PC-3 (cell line): ENCODE results near the gene OSBPL1A. TPM values are rescaled to one million over a fixed set of nuclear protein-coding genes. Genes with fewer than 3 reads are reported as not detected.

Source experiments
- ATAC-seq: fragments of 200-7000 bp; cut with Tn5 transposase; 2 replicates; pipeline ENCODE4 v1.9.1; 2020; ENCODE audit warnings: mild to moderate bottlenecking, moderate library complexity
- BruUV-seq: library from RNA; stranded (reverse); fragments of 400-500 nt; replicated peaks from 2 replicates; lab custom pipeline; 2021; lab: Mats Ljungman, UMichigan
- CTCF ChIA-PET: fragments of 300-600 bp; sonication (Branson Sonifier 250); formaldehyde crosslinking; loops from one replicate; lab custom pipeline; 2022; ENCODE audit warnings: antibody characterized with exemption; lab: Charles Lee
- POLR2A ChIA-PET: fragments of 300-600 bp; sonication (Branson Sonifier 250); formaldehyde crosslinking; loops from one replicate; lab custom pipeline; 2022; ENCODE audit warnings: antibody characterized with exemption; ENCODE audit not compliant: unreplicated experiment; lab: Charles Lee
- DNase-seq: peaks from one replicate; pipeline ENCODE4 v3.0.0-alpha.2; 2015
- H2AFZ ChIP-seq: fragments of 300-600 bp; sonication (generic); 2 replicates; pipeline ENCODE4 v1.6.0; 2016; ENCODE audit warnings: antibody characterized with exemption, low read length
- H3F3A ChIP-seq: fragments of 300-600 bp; sonication (generic); one replicate; pipeline ENCODE4 v1.6.0; 2017; ENCODE audit warnings: antibody characterized with exemption, low read length, control low read depth, mild to moderate bottlenecking; ENCODE audit not compliant: unreplicated experiment
- H3K27ac ChIP-seq: fragments of 300-600 bp; sonication (generic); 2 replicates; pipeline ENCODE4 v1.5.1; 2016; ENCODE audit warnings: mild to moderate bottlenecking, low read length
- H3K27me3 ChIP-seq: fragments of 300-600 bp; sonication (generic); 2 replicates; pipeline ENCODE4 v1.6.1; 2016; ENCODE audit warnings: low read length, mixed read lengths
- H3K36me3 ChIP-seq: fragments of 300-600 bp; sonication (generic); 2 replicates; pipeline ENCODE4 v1.6.1; 2016; ENCODE audit warnings: low read depth, mixed run types, low read length, mixed read lengths
- H3K4me1 ChIP-seq: fragments of 300-600 bp; sonication (generic); 2 replicates; pipeline ENCODE4 v1.5.1; 2016; ENCODE audit warnings: low read length; ENCODE audit not compliant: insufficient read depth
- H3K4me2 ChIP-seq: fragments of 300-600 bp; sonication (generic); 2 replicates; pipeline ENCODE4 v1.6.0; 2016; ENCODE audit warnings: low read length
- H3K4me3 ChIP-seq: fragments of 300-600 bp; sonication (generic); 2 replicates; pipeline ENCODE4 v1.5.1; 2016; ENCODE audit warnings: mild to moderate bottlenecking, low read length, mixed read lengths
- H3K79me2 ChIP-seq: fragments of 300-600 bp; sonication (generic); 2 replicates; pipeline ENCODE4 v1.6.1; 2017; ENCODE audit warnings: low read length, mixed read lengths
- H3K9ac ChIP-seq: fragments of 300-600 bp; sonication (generic); 2 replicates; pipeline ENCODE4 v1.6.0; 2016; ENCODE audit warnings: mild to moderate bottlenecking, low read length
- H3K9me2 ChIP-seq: fragments of 300-600 bp; sonication (generic); replicated peaks from 2 replicates; pipeline ENCODE4 v1.6.1; 2016; ENCODE audit warnings: mixed run types, low read length, mixed read lengths
- H3K9me3 ChIP-seq: fragments of 300-600 bp; sonication (generic); 2 replicates; pipeline ENCODE4 v1.6.1; 2016; ENCODE audit warnings: low read length, mixed read lengths
- H4K20me1 ChIP-seq: fragments of 300-600 bp; sonication (generic); 2 replicates; pipeline ENCODE4 v1.6.1; 2016; ENCODE audit warnings: low read length, mixed read lengths
- CTCF ChIP-seq: fragments of 300-600 bp; sonication (generic); conservative IDR thresholded peaks from 2 replicates; pipeline ENCODE4 v1.5.1; 2017; ENCODE audit warnings: antibody characterized with exemption, low read depth, mild to moderate bottlenecking, low read length
- EZH2 ChIP-seq: fragments of 300-600 bp; sonication (generic); IDR thresholded peaks from one replicate; pipeline ENCODE4 v1.6.1; 2017; ENCODE audit warnings: antibody characterized with exemption, mild to moderate bottlenecking, low read length; ENCODE audit not compliant: unreplicated experiment
- EZH2phosphoT487 ChIP-seq: fragments of 300-600 bp; sonication (generic); IDR thresholded peaks from 2 replicates; pipeline ENCODE4 v1.6.1; 2018; ENCODE audit warnings: mild to moderate bottlenecking, antibody characterized with exemption, low read length, borderline replicate concordance
- intact Hi-C: fragments of 100-400 bp; cut with micrococcal nuclease; formaldehyde crosslinking; loops from 2 replicates; pipeline ENCODE4 v1.9.0; 2023
- total RNA-seq: library from RNA; depleted of rRNA; stranded (reverse); fragments of >200 nt; gene quantifications from 2 replicates; pipeline ENCODE4 v1.2.3, GENCODE V29; 2014

The OSBPL1A gene
- total RNA-seq, 1 experiment from 2014 or later: 39.7 TPM

GRCh38 chr18:24427484-24427883 lies 29.9 kb upstream of the OSBPL1A start:
- Histone ChIP-seq H3K36me3 (peaks cover 6% of the 10 kb centered on the region; the same call in 1 of the 2 replicates), H3K4me2 (peak overlapping the region; percentile 100), H3K9ac (peak overlapping the region; percentile 99), H3K9me2 (0 out of 2 replicates have a peak, but pooled peaks cover 4% of the 10 kb centered on the region), H3K27me3 (no peaks in the 10 kb centered on the region), H3F3A (no peaks in the 10 kb centered on the region), H3K4me1 (peaks cover 25% of the 10 kb centered on the region), H2AFZ (peak overlapping the region; percentile 100; the same call in 1 of the 2 replicates), H3K27ac (no peak overlapping the region), H4K20me1 (no peaks in the 10 kb centered on the region), H3K4me3 (peak overlapping the region; percentile 97), H3K79me2 (peaks cover 21% of the 10 kb centered on the region), H3K9me3 (no peaks in the 10 kb centered on the region)
- CTCF ChIA-PET: interaction anchor here (0.5 to 0.6 kb wide), 2 partner anchors 60 to 68 kb away, joined by 3 to 4 read pairs; no protein-coding TSS in a partner anchor
- TF ChIP-seq CTCF: no peak
- no peak for TF ChIP-seq EZH2
- TF ChIP-seq EZH2phosphoT487: no peak
- no peak; the same call in 1 of the 2 replicates for ATAC-seq
- intact Hi-C loops: loop anchor here (5.0 kb wide), 1 partner anchor 65 kb away; no protein-coding TSS in a partner anchor
- POLR2A ChIA-PET: no interaction called here
- no TSS peak for BruUV-seq
- peak; percentile 11 for DNase-seq

- Histone ChIP-seq H2AFZ (peak within 1 kb of the TSS; percentile 100), H3K9me2 (0 out of 2 replicates have a peak, but pooled peaks cover 4% of the 10 kb centered on the region), H3K4me1 (peaks cover 25% of the 10 kb centered on the region), H3K4me3 (peak within 1 kb of the TSS; percentile 97), H4K20me1 (no peaks in the 10 kb centered on the region), H3K27me3 (no peaks in the 10 kb centered on the region), H3K36me3 (peaks cover 6% of the 10 kb centered on the region; the same call in 1 of the 2 replicates), H3K27ac (peak within 1 kb of the TSS; percentile 69), H3F3A (no peaks in the 10 kb centered on the region), H3K79me2 (peaks cover 21% of the 10 kb centered on the region), H3K9ac (peak within 1 kb of the TSS; percentile 99), H3K9me3 (no peaks in the 10 kb centered on the region), H3K4me2 (peak within 1 kb of the TSS; percentile 100)
- ChIA-PET CTCF (interaction anchor here (0.5 to 0.6 kb wide), 2 partner anchors 61 to 67 kb away, joined by 3 to 4 read pairs; no protein-coding TSS in a partner anchor), POLR2A (no interaction called here)
- ATAC-seq: peak; percentile 92
- peak; percentile 82 for DNase-seq
- no TSS peak for BruUV-seq
- no peak for TF ChIP-seq EZH2
- TF ChIP-seq EZH2phosphoT487: no peak
- no peak for TF ChIP-seq CTCF
- intact Hi-C loops: loop anchor here (5.0 kb wide), 1 partner anchor 64 kb away; no protein-coding TSS in a partner anchor
These were observed 29.0 kb upstream of the OSBPL1A start, which contains the start of gene IMPACT for GRCh38 chr18:24426398-24427294. TSS of gene IMPACT (plus strand) at chr18:24426670. CDS start at chr18:24426757, 87 bp downstream.
